Activated CD4-positive, alpha-beta T cell treated with anti-CD3 and anti-CD28 coated beads for 36 hours (primary cell): ENCODE data around the gene CCDC57. TPM values are rescaled to one million over a fixed set of nuclear protein-coding genes. Genes with fewer than 3 reads are reported as not detected.

Experiments used
- ATAC-seq: fragments of 200-7000 bp; cut with Tn5 transposase; one replicate; pipeline ENCODE4 v1.10.0; 2021; ENCODE audit warnings: mild to moderate bottlenecking, moderate library complexity
- CTCF ChIA-PET: fragments of 350-600 bp; sonication (Branson Sonifier 250); formaldehyde crosslinking; loops from one replicate; lab custom pipeline; 2021; ENCODE audit warnings: antibody characterized with exemption; lab: Charles Lee
- POLR2A ChIA-PET: fragments of 350-600 bp; sonication (Branson Sonifier 250); formaldehyde crosslinking; loops from one replicate; lab custom pipeline; 2021; ENCODE audit warnings: antibody characterized with exemption, inconsistent platforms; lab: Charles Lee
- DNase-seq: peaks from one replicate; pipeline ENCODE4 v3.0.0-alpha.2; 2020
- H3K27ac Mint-ChIP-seq: one replicate; pipeline ENCODE4 v1.8.0; 2021; ENCODE audit warnings: mixed read lengths
- H3K27me3 Mint-ChIP-seq: one replicate; pipeline ENCODE4 v1.8.0; 2021; ENCODE audit warnings: mixed read lengths
- H3K36me3 Mint-ChIP-seq: one replicate; pipeline ENCODE4 v1.8.0; 2021; ENCODE audit warnings: low read depth, mixed read lengths
- H3K4me1 Mint-ChIP-seq: one replicate; pipeline ENCODE4 v1.8.0; 2021; ENCODE audit warnings: mixed read lengths
- H3K4me3 Mint-ChIP-seq: one replicate; pipeline ENCODE4 v1.8.0; 2021; ENCODE audit warnings: mild to moderate bottlenecking, moderate library complexity, mixed read lengths
- H3K9me3 Mint-ChIP-seq: one replicate; pipeline ENCODE4 v1.8.0; 2021; ENCODE audit warnings: low read depth, mixed read lengths
- intact Hi-C, 2 experiments: fragments of 100-400 bp; cut with DNase I in 1 of 2; cut with micrococcal nuclease in 1 of 2; formaldehyde crosslinking; loops; one replicate each; pipeline versions ENCODE4 v1.14.2 to v1.15.1; 2022 to 2024; cut with DNase I, micrococcal nuclease
- total RNA-seq, 2 experiments: library from RNA; stranded (reverse); gene quantifications; one replicate each; pipeline ENCODE4 v1.2.3, GENCODE V29; 2021

The CCDC57 gene
- total RNA-seq, 2 experiments from 2014 or later: 41.6 to 43.8 TPM

GRCh38 chr17:82245134-82246039 lies 32.7 kb upstream of the CCDC57 start:
- H3K9me3 Mint-ChIP-seq: no peaks in the 10 kb centered on the region
- intact Hi-C loops: no loop called here
- POLR2A ChIA-PET: no interaction called here
- CTCF ChIA-PET: interaction anchor here (0.6 to 2.5 kb wide), 3 partner anchors 9 to 93 kb away, joined by 3 to 13 read pairs (median 3); no protein-coding TSS in a partner anchor
- peak overlapping the region; percentile 42 for H3K27ac Mint-ChIP-seq
- peak overlapping the region; percentile 6 for H3K4me3 Mint-ChIP-seq
- H3K4me1 Mint-ChIP-seq: peaks cover 45% of the 10 kb centered on the region
- no peaks in the 10 kb centered on the region for H3K27me3 Mint-ChIP-seq
- DNase-seq: no peak
- H3K36me3 Mint-ChIP-seq: peaks cover 54% of the 10 kb centered on the region
- no peak for ATAC-seq

- Mint-ChIP-seq H3K9me3 (no peaks in the 10 kb centered on the region), H3K4me3 (peak overlapping the region; percentile 15), H3K36me3 (peaks cover 56% of the 10 kb centered on the region), H3K27ac (peak overlapping the region; percentile 75), H3K27me3 (no peaks in the 10 kb centered on the region), H3K4me1 (peaks cover 50% of the 10 kb centered on the region)
- ATAC-seq (no peak), DNase-seq (peak; percentile 72)
- POLR2A ChIA-PET: no interaction called here
- intact Hi-C loops: loop anchor here in 1 of 2 experiments (1.0 kb wide), 2 partner anchors 77 to 170 kb away; no protein-coding TSS in a partner anchor
- CTCF ChIA-PET: interaction anchor here (1.0 to 2.5 kb wide), 2 partner anchors 8 to 21 kb away, joined by 3 to 13 read pairs; no protein-coding TSS in a partner anchor
Measured at GRCh38 chr17:82244413-82245133, 31.9 kb upstream of the CCDC57 start.

- H3K4me3 Mint-ChIP-seq: peak overlapping the region; percentile 15
- intact Hi-C loops: loop anchor here in 1 of 2 experiments (1.0 kb wide), 2 partner anchors 77 to 170 kb away; no protein-coding TSS in a partner anchor
- POLR2A ChIA-PET: no interaction called here
Measured at GRCh38 chr17:82243648-82244412, 31.2 kb upstream of the CCDC57 start.

GRCh38 chr17:82242977-82243647 lies 30.5 kb upstream of the CCDC57 start:
- ATAC-seq: no peak
- ChIA-PET POLR2A (no interaction called here), CTCF (interaction anchor here (1.2 kb wide), 1 partner anchor 79 kb away, joined by 3 read pairs; no protein-coding TSS in a partner anchor)
- DNase-seq: peak; percentile 35
- Mint-ChIP-seq H3K27me3 (no peaks in the 10 kb centered on the region), H3K9me3 (no peaks in the 10 kb centered on the region), H3K4me1 (peaks cover 63% of the 10 kb centered on the region), H3K36me3 (peaks cover 48% of the 10 kb centered on the region), H3K4me3 (no peak overlapping the region), H3K27ac (no peak overlapping the region)
- intact Hi-C loops: no loop called here

More at GRCh38 chr17:82243648-82244412, 31.2 kb upstream of the CCDC57 start:
- Mint-ChIP-seq H3K27ac (peak overlapping the region; percentile 75), H3K9me3 (no peaks in the 10 kb centered on the region), H3K36me3 (peaks cover 54% of the 10 kb centered on the region), H3K27me3 (no peaks in the 10 kb centered on the region), H3K4me1 (peaks cover 56% of the 10 kb centered on the region)
- CTCF ChIA-PET: interaction anchor here (1.0 to 2.5 kb wide), 2 partner anchors 7 to 22 kb away, joined by 3 to 13 read pairs; no protein-coding TSS in a partner anchor
- ATAC-seq (no peak), DNase-seq (no peak)

- CTCF ChIA-PET: interaction anchor here (1.2 to 1.6 kb wide), 2 partner anchors 41 to 80 kb away, joined by 3 read pairs; no protein-coding TSS in a partner anchor
- peak; percentile 36 for DNase-seq
- Mint-ChIP-seq H3K4me3 (no peak overlapping the region), H3K9me3 (no peaks in the 10 kb centered on the region), H3K27ac (peak overlapping the region; percentile 80), H3K27me3 (no peaks in the 10 kb centered on the region), H3K36me3 (peaks cover 46% of the 10 kb centered on the region), H3K4me1 (peaks cover 61% of the 10 kb centered on the region)
- no peak for ATAC-seq
- POLR2A ChIA-PET: interaction anchor here (1.2 kb wide), 1 partner anchor 56 kb away, joined by 6 read pairs; no protein-coding TSS in a partner anchor
- intact Hi-C loops: no loop called here
Measured at GRCh38 chr17:82242698-82242976, 30.0 kb upstream of the CCDC57 start.

- Mint-ChIP-seq H3K4me3 (peak overlapping the region; percentile 12), H3K27me3 (no peaks in the 10 kb centered on the region), H3K9me3 (no peaks in the 10 kb centered on the region), H3K36me3 (peaks cover 44% of the 10 kb centered on the region), H3K4me1 (peaks cover 60% of the 10 kb centered on the region), H3K27ac (peak overlapping the region; percentile 83)
- ATAC-seq (peak; percentile 4), DNase-seq (peak; percentile 35)
- ChIA-PET CTCF (interaction anchor here (0.6 to 1.6 kb wide), 7 partner anchors 33 to 177 kb away, joined by 3 to 4 read pairs (median 3); no protein-coding TSS in a partner anchor), POLR2A (interaction anchor here (0.8 to 1.3 kb wide), 4 partner anchors 13 to 177 kb away, joined by 3 to 6 read pairs (median 4); partner anchors contain the start of genes OGFOD3 and SLC16A3)
- intact Hi-C loops: no loop called here
Measured at GRCh38 chr17:82241926-82242697, 29.5 kb upstream of the CCDC57 start.

GRCh38 chr17:82241183-82241925 lies 28.7 kb upstream of the CCDC57 start:
- H3K27me3 Mint-ChIP-seq: no peaks in the 10 kb centered on the region

GRCh38 chr17:82240506-82241182 lies 28.0 kb upstream of the CCDC57 start:
- DNase-seq (no peak), ATAC-seq (no peak)
- intact Hi-C loops: no loop called here
- peaks cover 37% of the 10 kb centered on the region for H3K36me3 Mint-ChIP-seq
- H3K9me3 Mint-ChIP-seq: no peaks in the 10 kb centered on the region
- peak overlapping the region; percentile 77 for H3K27ac Mint-ChIP-seq
- POLR2A ChIA-PET: interaction anchor here (0.6 to 1.4 kb wide), 3 partner anchors 57 to 348 kb away, joined by 3 to 4 read pairs (median 3); no protein-coding TSS in a partner anchor
- no peak overlapping the region for H3K4me3 Mint-ChIP-seq
- H3K27me3 Mint-ChIP-seq: no peaks in the 10 kb centered on the region
- peaks cover 62% of the 10 kb centered on the region for H3K4me1 Mint-ChIP-seq
- CTCF ChIA-PET: interaction anchor here (0.7 to 1.3 kb wide), 2 partner anchors 9 to 43 kb away, joined by 3 read pairs; no protein-coding TSS in a partner anchor

More at GRCh38 chr17:82241183-82241925, 28.7 kb upstream of the CCDC57 start:
- Mint-ChIP-seq H3K36me3 (peaks cover 41% of the 10 kb centered on the region), H3K4me3 (peak overlapping the region; percentile 12), H3K27ac (peak overlapping the region; percentile 83), H3K4me1 (peaks cover 60% of the 10 kb centered on the region), H3K9me3 (no peaks in the 10 kb centered on the region)
- DNase-seq: peak; percentile 90
- POLR2A ChIA-PET: interaction anchor here (0.6 to 1.3 kb wide), 5 partner anchors 12 to 348 kb away, joined by 3 to 6 read pairs (median 3); partner anchors contain the start of genes OGFOD3 and SLC16A3
- ATAC-seq: peak; percentile 63
- CTCF ChIA-PET: interaction anchor here (0.6 to 1.6 kb wide), 9 partner anchors 10 to 178 kb away, joined by 3 to 4 read pairs (median 3); no protein-coding TSS in a partner anchor
- intact Hi-C loops: no loop called here
